Measurements from ENCODE around the gene SKOR1. TPM values are rescaled to one million over a fixed set of nuclear protein-coding genes. Genes with fewer than 3 reads are reported as not detected.

Gene SKOR1
- total and polyA plus RNA-seq, 2 experiments from 2014 or later, result 0.23 to 0.52 TPM

GRCh38 chr15:67813104-67813634 is 12.1 kb upstream of the SKOR1 start:
- TF ChIP-seq EZH2phosphoT487 (IDR thresholded peaks at IDR 0.05; ENCODE audit: low read depth, severe bottlenecking, unreplicated experiment) (no peak), EZH2 (IDR thresholded peaks at IDR 0.05; ENCODE audit: borderline replicate concordance) (no peak)
- TF ChIP-seq, protein P1, sequence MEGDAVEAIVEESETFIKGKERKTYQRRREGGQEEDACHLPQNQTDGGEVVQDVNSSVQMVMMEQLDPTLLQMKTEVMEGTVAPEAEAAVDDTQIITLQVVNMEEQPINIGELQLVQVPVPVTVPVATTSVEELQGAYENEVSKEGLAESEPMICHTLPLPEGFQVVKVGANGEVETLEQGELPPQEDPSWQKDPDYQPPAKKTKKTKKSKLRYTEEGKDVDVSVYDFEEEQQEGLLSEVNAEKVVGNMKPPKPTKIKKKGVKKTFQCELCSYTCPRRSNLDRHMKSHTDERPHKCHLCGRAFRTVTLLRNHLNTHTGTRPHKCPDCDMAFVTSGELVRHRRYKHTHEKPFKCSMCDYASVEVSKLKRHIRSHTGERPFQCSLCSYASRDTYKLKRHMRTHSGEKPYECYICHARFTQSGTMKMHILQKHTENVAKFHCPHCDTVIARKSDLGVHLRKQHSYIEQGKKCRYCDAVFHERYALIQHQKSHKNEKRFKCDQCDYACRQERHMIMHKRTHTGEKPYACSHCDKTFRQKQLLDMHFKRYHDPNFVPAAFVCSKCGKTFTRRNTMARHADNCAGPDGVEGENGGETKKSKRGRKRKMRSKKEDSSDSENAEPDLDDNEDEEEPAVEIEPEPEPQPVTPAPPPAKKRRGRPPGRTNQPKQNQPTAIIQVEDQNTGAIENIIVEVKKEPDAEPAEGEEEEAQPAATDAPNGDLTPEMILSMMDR (IDR thresholded peaks at IDR 0.05; ENCODE audit: poor library complexity), result no peak
- Histone ChIP-seq H3K4me2 (no peak overlapping the region), H2AFZ (no peak overlapping the region), H3K9me2 (replicated peaks; ENCODE audit: insufficient read depth) (no peaks in the 10 kb centered on the region), H3K36me3 (replicated peaks; ENCODE audit: insufficient read depth, low read depth) (no peaks in the 10 kb centered on the region), H3K27ac (no peak overlapping the region), H3K79me2 (no peaks in the 10 kb centered on the region), H3K27me3 (peaks cover 13% of the 10 kb centered on the region), H3K4me3 (no peak overlapping the region), H3K4me1 (ENCODE audit: insufficient read depth) (no peaks in the 10 kb centered on the region), H3K9me3 (ENCODE audit: low read depth) (no peaks in the 10 kb centered on the region), H4K20me1 (ENCODE audit: insufficient read depth, poor library complexity, severe bottlenecking) (no peaks in the 10 kb centered on the region)
- no peak for DNase-seq (ENCODE audit: low spot score)
- WGBS (ENCODE audit: low lambda C conversion rate, missing lambda C conversion rate), result 88% methylated on average over 3 of the region's 3 CpGs

DNA sequence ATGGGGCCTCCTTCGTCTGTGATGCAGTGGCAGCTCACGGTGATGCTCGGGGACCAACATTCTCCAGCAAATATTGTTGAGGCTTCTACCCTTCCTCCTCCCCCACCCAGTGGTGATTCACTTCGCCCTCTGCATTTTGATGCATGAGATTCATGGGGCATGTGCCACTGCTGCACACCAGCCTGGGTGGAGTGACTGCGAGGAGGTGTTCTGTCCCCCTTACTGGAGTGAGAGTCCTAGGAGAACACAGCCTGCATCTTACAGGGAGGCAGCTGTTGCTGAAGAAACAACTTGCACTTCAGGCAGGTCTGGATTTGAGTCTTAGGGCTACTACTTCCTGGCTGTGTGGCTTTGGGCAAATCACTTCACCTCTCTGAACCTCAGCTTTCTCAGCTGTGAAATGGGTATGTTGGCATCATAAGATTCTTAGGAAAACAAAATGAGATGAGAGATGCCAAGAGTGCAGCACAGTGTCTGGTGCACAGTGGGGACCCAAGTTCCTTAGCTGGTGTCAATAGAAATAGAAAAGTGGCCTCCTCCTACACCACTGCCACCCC is 10.2 kb upstream of the SKOR1 start:
- DNase-seq (ENCODE audit: low spot score), result no peak
- TF ChIP-seq EZH2phosphoT487 (IDR thresholded peaks at IDR 0.05; ENCODE audit: low read depth, severe bottlenecking, unreplicated experiment), result no peak
- TF ChIP-seq EZH2 (IDR thresholded peaks at IDR 0.05; ENCODE audit: borderline replicate concordance), result no peak
- TF ChIP-seq, protein P1 (IDR thresholded peaks at IDR 0.05; ENCODE audit: poor library complexity), result no peak
- H3K9me3 ChIP-seq (ENCODE audit: low read depth), result no peaks in the 10 kb centered on the region
- no peaks in the 10 kb centered on the region for H3K79me2 ChIP-seq
- H3K9me2 ChIP-seq (replicated peaks; ENCODE audit: insufficient read depth), result no peaks in the 10 kb centered on the region
- H4K20me1 ChIP-seq (ENCODE audit: insufficient read depth, poor library complexity, severe bottlenecking), result no peaks in the 10 kb centered on the region
- no peak overlapping the region for H3K27ac ChIP-seq
- WGBS (ENCODE audit: low lambda C conversion rate, missing lambda C conversion rate), result 91% methylated on average over 5 of the region's 5 CpGs
- H3K27me3 ChIP-seq, result peaks cover 31% of the 10 kb centered on the region
- no peak overlapping the region for H3K4me2 ChIP-seq
- H3K4me3 ChIP-seq, result no peak overlapping the region
- no peak overlapping the region for H2AFZ ChIP-seq
- H3K36me3 ChIP-seq (replicated peaks; ENCODE audit: insufficient read depth, low read depth), result no peaks in the 10 kb centered on the region
- no peaks in the 10 kb centered on the region for H3K4me1 ChIP-seq (ENCODE audit: insufficient read depth)

DNA sequence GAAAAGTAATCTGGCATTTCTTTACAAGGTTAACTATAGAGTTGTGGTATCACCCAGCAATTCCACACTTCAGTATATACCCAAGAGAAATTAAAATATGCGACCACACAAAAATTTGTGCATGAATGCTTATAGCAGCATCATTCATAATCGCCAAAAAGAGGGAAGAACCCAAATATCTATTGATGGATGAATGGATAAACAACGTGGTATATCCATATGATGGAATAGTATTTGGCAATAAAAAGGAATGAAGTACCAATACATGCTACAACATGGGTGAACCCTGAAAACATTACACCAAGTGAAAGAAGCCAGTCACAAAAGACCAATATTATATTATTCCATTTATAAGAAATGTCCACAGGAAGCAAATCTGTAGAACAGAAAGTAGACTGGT is 8.6 kb upstream of the SKOR1 start:
- 96% methylated on average over 3 of the region's 3 CpGs for WGBS (ENCODE audit: low lambda C conversion rate, missing lambda C conversion rate)
- H2AFZ ChIP-seq, result no peak overlapping the region
- H3K4me3 ChIP-seq, result no peak overlapping the region
- peaks cover 46% of the 10 kb centered on the region for H3K27me3 ChIP-seq
- H3K36me3 ChIP-seq (replicated peaks; ENCODE audit: insufficient read depth, low read depth), result no peaks in the 10 kb centered on the region
- no peaks in the 10 kb centered on the region for H3K79me2 ChIP-seq
- no peak overlapping the region for H3K27ac ChIP-seq
- H3K9me2 ChIP-seq (replicated peaks; ENCODE audit: insufficient read depth), result no peaks in the 10 kb centered on the region
- no peaks in the 10 kb centered on the region for H3K4me1 ChIP-seq (ENCODE audit: insufficient read depth)
- H3K9me3 ChIP-seq (ENCODE audit: low read depth), result no peaks in the 10 kb centered on the region
- no peak for DNase-seq (ENCODE audit: low spot score)
- no peak overlapping the region for H3K4me2 ChIP-seq
- TF ChIP-seq EZH2 (IDR thresholded peaks at IDR 0.05; ENCODE audit: borderline replicate concordance) (no peak), EZH2phosphoT487 (IDR thresholded peaks at IDR 0.05; ENCODE audit: low read depth, severe bottlenecking, unreplicated experiment) (no peak)
- TF ChIP-seq, protein P1 (IDR thresholded peaks at IDR 0.05; ENCODE audit: poor library complexity), result no peak
- no peaks in the 10 kb centered on the region for H4K20me1 ChIP-seq (ENCODE audit: insufficient read depth, poor library complexity, severe bottlenecking)
